Effector memory CD8-positive, alpha-beta T cell (primary cell): ENCODE data around the gene MAG.
A peak's percentile ranks its signal among the peaks of the same experiment; 100 is the strongest.

ENCODE experiments used
- ATAC-seq: fragments of 150-1000 bp; cut with Tn5 transposase; replicated peaks from 2 replicates; pipeline ENCODE4 v1.10.0; 2021; ENCODE audit warnings: mild to moderate bottlenecking, moderate library complexity
- DNase-seq, 3 experiments: peaks; one replicate each; pipeline ENCODE4 v3.0.0; 2021
- H3K27ac Mint-ChIP-seq, 2 donors: one replicate each; pipeline ENCODE4 v1.8.0; 2022; ENCODE audit warnings: mild to moderate bottlenecking in 2 of 2, mixed read lengths in 2 of 2, moderate library complexity in 2 of 2
- H3K27me3 Mint-ChIP-seq, 2 donors: one replicate each; pipeline ENCODE4 v1.8.0; 2022; ENCODE audit warnings: mixed read lengths in 2 of 2
- H3K36me3 Mint-ChIP-seq: one replicate; pipeline ENCODE4 v1.8.0; 2022; ENCODE audit warnings: mild to moderate bottlenecking, moderate library complexity, mixed read lengths; ENCODE audit not compliant: insufficient read depth
- H3K4me1 Mint-ChIP-seq, 2 donors: one replicate each; pipeline ENCODE4 v1.8.0; 2022; ENCODE audit warnings: low read depth in 2 of 2, mixed read lengths in 2 of 2
- H3K4me3 Mint-ChIP-seq, 2 donors: one replicate each; pipeline ENCODE4 v1.8.0; 2022; ENCODE audit warnings: mild to moderate bottlenecking in 2 of 2, mixed read lengths in 2 of 2, moderate library complexity in 2 of 2
- H3K9me3 Mint-ChIP-seq, 2 donors: one replicate each; pipeline ENCODE4 v1.8.0; 2022; ENCODE audit warnings: mixed read lengths in 2 of 2

Gene MAG

DNA sequence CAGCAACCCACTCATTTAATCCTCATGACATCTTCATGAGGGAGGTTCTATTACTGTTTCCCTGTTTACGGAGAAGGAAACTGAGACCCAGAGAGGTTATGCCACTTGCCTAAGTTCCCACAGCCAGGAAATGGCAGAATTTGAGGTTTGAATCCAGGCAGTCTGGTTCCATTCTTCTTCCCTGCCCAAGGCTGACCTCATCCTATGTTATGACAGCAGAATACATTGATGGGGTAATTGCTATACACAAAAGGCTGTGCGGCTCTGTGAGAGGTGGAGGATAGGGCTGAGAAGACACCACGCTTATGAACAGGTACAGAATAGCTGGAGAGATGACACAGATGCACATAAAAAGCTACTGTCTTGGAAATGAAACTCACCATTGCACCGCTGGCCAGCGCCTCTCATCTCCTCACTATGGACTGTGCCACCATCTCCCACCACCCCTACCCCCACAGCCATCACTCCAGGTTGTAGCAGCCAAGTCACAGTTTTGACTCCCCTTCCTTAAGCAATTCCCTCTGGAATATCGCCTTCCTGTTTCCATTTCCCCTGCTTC lies 11.5 kb downstream of the MAG start:
- H3K4me3 Mint-ChIP-seq: no peak overlapping the region
- H3K27ac Mint-ChIP-seq: no peak overlapping the region
- peaks cover 7 to 9% of the 10 kb centered on the region in 2 donors for H3K27me3 Mint-ChIP-seq
- ATAC-seq: no peak
- DNase-seq: no peak
- H3K36me3 Mint-ChIP-seq: no peaks in the 10 kb centered on the region
- no peaks in the 10 kb centered on the region for H3K9me3 Mint-ChIP-seq
- H3K4me1 Mint-ChIP-seq: no peaks in the 10 kb centered on the region

DNA sequence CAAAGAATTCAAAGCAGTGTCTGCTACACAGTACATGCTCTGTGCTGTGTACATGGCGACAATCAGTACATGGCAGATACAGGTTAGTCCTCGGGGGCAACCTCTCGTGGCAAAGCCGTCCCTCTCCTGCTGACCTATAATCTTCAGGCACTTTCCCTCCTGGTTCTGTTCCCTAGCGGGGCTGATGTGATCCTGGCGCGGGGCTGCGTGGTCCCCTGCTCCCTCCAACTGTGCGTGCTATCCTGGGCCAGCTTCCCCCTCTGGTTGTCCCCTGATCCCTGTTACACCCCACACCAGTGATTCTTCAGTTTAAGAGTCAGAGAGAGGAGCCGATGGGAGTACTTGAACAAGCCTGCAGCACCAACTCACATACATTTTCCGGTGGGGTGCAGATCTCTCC lies 12.1 kb downstream of the MAG start:
- DNase-seq (no peak), ATAC-seq (no peak)
- Mint-ChIP-seq H3K27ac (no peak overlapping the region), H3K4me1 (no peaks in the 10 kb centered on the region), H3K36me3 (no peaks in the 10 kb centered on the region), H3K27me3 (peaks cover 10 to 14% of the 10 kb centered on the region in 2 donors), H3K4me3 (no peak overlapping the region), H3K9me3 (no peaks in the 10 kb centered on the region)

DNA sequence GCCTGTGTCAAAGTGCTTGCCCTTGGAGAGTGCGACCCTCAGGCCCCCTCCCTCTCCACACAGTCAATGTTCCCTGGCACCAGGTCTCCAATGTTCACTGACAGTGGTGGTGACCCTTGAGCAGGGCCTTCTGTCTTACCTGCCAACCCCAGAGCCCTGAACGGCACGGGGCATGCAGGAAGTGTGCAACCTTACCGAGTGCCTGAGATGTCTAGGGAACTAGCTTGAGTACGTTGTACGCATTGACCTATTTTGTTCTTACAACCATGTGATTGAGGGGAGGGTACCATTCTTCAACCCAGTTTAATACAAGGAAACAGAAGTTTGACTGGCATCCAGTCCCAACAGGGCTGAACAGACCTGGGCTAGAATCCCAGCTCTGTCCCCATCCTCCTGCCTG lies 13.2 kb downstream of the MAG start:
- H3K27me3 Mint-ChIP-seq: peaks cover 15 to 23% of the 10 kb centered on the region in 2 donors
- H3K4me3 Mint-ChIP-seq: no peak overlapping the region
- H3K9me3 Mint-ChIP-seq: no peaks in the 10 kb centered on the region
- no peaks in the 10 kb centered on the region for H3K4me1 Mint-ChIP-seq
- no peaks in the 10 kb centered on the region for H3K36me3 Mint-ChIP-seq
- no peak for DNase-seq
- no peak overlapping the region for H3K27ac Mint-ChIP-seq
- no peak for ATAC-seq

DNA sequence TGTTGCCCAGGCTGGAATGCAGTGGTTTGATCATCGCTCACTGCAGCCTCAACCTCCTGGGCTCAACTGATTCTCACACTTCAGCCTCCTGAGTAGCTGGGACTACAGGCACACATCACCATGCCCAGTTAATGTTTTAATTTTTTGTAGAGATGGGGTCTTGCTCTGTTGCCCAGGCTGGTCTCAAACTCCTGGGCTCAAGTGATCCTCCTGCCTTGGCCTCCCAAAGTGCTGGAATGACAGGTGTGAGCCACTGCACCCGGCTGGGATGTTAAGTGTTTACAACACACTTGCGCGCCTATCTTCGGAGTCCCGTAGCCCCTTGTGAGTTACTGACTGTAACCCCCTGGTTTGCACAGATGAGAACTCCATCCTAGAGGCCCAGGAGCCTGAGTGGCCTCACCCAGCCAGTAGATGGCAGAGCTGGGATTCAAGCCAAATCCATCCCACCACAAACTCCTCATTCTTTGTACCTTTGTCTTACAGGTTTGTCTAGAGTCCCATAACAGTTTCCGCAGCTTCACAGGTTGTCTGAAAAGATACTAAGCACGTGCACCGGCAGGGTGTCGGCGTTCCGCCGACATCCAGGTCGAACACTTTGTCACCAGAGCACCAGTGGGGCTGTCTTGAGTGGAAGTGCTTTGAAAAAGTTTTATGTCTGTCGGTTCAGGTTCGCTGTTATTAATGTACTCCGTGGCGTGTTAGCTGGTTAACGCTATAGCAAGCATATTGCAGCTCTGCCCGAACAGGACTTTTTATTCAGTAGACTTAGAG lies 14.7 kb downstream of the MAG start:
- H3K27ac Mint-ChIP-seq: no peak overlapping the region
- no peaks in the 10 kb centered on the region for H3K9me3 Mint-ChIP-seq
- ATAC-seq (no peak), DNase-seq (no peak)
- H3K4me3 Mint-ChIP-seq: no peak overlapping the region
- H3K27me3 Mint-ChIP-seq: peaks cover 15 to 26% of the 10 kb centered on the region in 2 donors
- H3K4me1 Mint-ChIP-seq: no peaks in the 10 kb centered on the region
- H3K36me3 Mint-ChIP-seq: no peaks in the 10 kb centered on the region

DNA sequence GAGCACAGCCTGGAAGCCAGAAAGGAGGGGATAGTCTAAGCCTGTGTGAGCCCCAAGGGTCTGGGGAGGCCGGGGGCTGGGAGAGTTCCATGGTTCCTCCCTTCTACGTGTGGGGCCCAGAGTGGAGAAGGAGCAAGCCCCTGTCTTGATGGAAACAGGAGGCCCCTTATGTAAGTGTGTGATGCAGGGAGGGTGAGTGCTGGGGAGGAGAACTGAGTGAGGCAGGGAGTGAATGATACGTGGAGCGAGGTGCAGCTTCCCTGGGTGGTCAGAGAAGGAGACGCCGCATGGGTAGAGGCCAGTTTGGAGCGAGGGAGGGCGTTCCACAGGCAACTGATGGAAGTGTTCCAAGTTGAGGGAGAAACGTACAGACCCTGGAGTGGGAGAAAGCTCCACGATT lies 16.0 kb downstream of the MAG start:
- Mint-ChIP-seq H3K4me3 (no peak overlapping the region), H3K9me3 (no peaks in the 10 kb centered on the region), H3K27me3 (peaks cover 15 to 31% of the 10 kb centered on the region in 2 donors), H3K27ac (no peak overlapping the region), H3K4me1 (no peaks in the 10 kb centered on the region), H3K36me3 (no peaks in the 10 kb centered on the region)
- ATAC-seq (no peak), DNase-seq (no peak)

DNA sequence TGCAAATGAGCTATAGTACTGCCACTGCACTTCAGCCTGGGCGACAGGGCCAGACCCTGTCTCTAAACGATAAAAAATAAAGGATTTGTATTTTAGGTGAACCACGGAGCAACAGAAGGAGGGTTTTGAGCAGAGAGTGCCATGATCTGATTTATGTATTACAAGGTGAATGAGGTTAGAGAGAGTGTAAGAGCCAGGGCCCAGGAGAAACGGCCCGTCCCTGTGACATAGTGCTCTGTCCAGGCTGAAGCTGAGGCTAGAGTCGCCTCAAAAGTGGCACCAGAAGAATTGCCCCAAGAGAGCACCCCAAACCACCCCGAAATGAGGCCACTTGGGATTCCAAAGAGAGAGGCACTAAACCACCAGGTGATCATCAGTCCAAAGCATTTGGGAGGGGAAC lies 16.9 kb downstream of the MAG start:
- H3K4me3 Mint-ChIP-seq: no peak overlapping the region
- DNase-seq: no peak
- H3K27me3 Mint-ChIP-seq: peaks cover 15 to 31% of the 10 kb centered on the region in 2 donors
- no peak for ATAC-seq
- H3K27ac Mint-ChIP-seq: no peak overlapping the region
- H3K36me3 Mint-ChIP-seq: no peaks in the 10 kb centered on the region
- no peaks in the 10 kb centered on the region for H3K4me1 Mint-ChIP-seq
- no peaks in the 10 kb centered on the region for H3K9me3 Mint-ChIP-seq

DNA sequence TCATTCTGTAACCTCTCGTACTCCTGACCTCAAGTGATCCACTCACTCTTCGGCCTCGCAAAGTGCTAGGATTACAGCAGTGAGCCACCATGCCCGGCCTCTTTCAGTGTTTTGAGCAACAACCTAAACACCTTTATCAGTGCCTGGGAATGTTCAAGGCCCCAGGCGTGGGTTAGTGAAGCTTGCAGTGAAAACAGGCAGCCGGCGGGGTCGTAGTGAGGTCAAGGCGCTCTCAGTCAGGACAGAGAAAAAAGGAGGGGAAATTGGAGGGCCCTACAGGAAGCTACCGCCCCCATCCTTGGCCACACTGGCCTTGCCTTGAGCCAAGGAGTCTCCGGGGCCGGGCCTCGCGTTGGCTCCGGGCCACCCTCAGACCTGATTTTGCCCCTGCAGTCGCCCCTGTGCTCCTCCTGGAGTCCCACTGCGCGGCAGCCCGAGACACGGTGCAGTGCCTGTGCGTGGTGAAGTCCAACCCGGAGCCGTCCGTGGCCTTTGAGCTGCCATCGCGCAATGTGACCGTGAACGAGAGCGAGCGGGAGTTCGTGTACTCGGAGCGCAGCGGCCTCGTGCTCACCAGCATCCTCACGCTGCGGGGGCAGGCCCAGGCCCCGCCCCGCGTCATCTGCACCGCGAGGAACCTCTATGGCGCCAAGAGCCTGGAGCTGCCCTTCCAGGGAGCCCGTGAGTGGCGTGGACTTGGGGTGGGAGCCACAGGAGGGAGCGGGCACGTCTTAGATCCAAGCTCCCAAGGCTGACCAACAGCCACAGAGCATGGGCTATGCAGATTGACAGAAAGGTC lies 17.7 kb downstream of the MAG start:
- DNase-seq (no peak), ATAC-seq (no peak)
- H3K27me3 Mint-ChIP-seq: peaks cover 15 to 31% of the 10 kb centered on the region in 2 donors
- H3K36me3 Mint-ChIP-seq: no peaks in the 10 kb centered on the region
- no peak overlapping the region for H3K4me3 Mint-ChIP-seq
- no peaks in the 10 kb centered on the region for H3K9me3 Mint-ChIP-seq
- no peaks in the 10 kb centered on the region for H3K4me1 Mint-ChIP-seq
- H3K27ac Mint-ChIP-seq: no peak overlapping the region

DNA sequence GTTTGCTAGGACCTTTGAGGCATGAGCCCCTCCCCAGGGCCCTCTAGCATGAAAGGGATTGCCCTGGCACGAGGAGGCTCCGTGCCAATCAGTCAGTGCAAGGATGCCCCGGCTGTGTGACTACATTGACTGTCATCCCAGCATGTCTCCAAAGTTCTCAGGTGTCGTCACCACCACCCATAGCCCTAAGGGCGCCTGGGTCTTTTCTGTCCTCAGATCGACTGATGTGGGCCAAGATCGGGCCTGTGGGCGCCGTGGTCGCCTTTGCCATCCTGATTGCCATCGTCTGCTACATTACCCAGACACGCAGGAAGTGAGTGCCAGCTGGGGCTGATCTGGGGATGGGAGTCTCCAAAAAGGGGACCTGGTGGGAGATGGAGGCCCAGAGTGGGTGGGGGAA lies 18.4 kb downstream of the MAG start:
- DNase-seq: no peak
- H3K9me3 Mint-ChIP-seq: no peaks in the 10 kb centered on the region
- no peak overlapping the region for H3K4me3 Mint-ChIP-seq
- no peak for ATAC-seq
- H3K4me1 Mint-ChIP-seq: no peaks in the 10 kb centered on the region
- H3K36me3 Mint-ChIP-seq: no peaks in the 10 kb centered on the region
- H3K27ac Mint-ChIP-seq: no peak overlapping the region
- H3K27me3 Mint-ChIP-seq: peaks cover 15 to 31% of the 10 kb centered on the region in 2 donors

DNA sequence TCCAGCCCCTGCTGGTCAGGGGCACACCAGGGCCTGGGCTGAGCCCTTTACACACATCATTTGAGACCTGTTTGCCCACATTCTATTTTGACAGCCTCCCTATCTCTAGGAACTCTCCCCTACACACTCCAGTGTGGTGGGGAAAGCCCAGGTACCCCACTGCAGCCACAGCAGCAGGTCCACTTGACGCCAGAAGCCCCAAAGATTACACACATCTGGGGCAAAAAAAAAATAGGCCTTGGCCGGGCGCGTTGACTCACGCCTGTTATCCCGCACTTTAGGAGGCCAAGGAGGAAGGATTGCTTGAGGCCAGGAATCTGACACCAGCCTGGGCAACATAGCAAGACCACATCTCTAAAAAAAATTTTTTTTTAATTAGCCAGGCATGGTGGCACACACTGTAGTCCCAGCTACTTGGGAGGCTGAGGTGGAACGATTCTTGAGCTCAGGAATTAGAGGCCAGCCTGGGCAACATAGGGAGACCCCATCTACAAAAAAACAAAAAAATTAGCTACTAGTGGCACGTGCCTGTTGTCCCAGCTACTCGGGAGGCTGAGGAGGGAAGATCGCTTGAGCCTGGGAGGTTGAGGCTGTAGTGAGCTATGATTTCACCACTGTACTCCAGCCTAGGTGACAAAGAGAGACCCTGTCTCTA lies 19.0 kb downstream of the MAG start:
- no peaks in the 10 kb centered on the region for H3K4me1 Mint-ChIP-seq
- no peaks in the 10 kb centered on the region for H3K9me3 Mint-ChIP-seq
- DNase-seq (no peak), ATAC-seq (no peak)
- no peak overlapping the region for H3K4me3 Mint-ChIP-seq
- no peak overlapping the region for H3K27ac Mint-ChIP-seq
- H3K36me3 Mint-ChIP-seq: no peaks in the 10 kb centered on the region
- H3K27me3 Mint-ChIP-seq: peaks cover 15 to 31% of the 10 kb centered on the region in 2 donors

DNA sequence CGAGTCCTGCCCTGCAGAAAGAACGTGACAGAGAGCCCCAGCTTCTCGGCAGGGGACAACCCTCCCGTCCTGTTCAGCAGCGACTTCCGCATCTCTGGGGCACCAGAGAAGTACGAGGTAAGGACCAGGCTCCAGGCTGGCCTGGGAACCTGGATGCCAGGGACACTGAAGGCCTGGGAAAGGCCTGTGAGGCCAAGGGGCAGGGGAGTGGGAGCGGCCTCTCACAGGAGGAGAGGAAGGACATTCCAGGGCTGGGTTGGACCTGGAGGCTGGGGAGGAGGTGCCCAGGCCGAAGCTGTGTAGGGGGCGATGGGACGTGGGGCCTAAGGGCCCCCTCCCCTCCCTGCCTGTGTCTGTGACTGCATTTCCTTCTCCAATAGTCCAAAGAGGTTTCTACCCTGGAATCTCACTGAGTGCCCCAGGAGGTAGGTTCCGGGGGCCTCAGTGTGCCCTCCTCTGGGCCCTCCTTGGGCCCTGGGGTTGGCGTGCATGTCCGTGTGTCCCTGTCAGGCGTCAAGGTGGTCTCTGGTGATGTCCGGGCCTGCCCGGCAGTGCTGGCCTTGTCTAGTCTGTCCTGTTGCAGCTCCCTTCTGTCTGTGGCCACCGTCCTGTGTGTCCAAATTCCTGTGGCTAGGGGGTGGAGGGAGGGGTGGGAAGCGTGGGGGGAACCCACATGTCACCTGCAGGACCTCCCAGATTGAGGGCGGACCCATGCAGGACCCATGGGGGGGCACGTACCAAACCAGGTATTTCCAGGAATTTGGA lies 20.1 kb downstream of the MAG start:
- Mint-ChIP-seq H3K9me3 (no peaks in the 10 kb centered on the region), H3K27ac (peak overlapping the region in 1 of 2 donors; percentile 52), H3K4me1 (no peaks in the 10 kb centered on the region), H3K27me3 (peaks cover 15 to 31% of the 10 kb centered on the region in 2 donors), H3K4me3 (no peak overlapping the region), H3K36me3 (no peaks in the 10 kb centered on the region)
- ATAC-seq (no peak), DNase-seq (no peak)

DNA sequence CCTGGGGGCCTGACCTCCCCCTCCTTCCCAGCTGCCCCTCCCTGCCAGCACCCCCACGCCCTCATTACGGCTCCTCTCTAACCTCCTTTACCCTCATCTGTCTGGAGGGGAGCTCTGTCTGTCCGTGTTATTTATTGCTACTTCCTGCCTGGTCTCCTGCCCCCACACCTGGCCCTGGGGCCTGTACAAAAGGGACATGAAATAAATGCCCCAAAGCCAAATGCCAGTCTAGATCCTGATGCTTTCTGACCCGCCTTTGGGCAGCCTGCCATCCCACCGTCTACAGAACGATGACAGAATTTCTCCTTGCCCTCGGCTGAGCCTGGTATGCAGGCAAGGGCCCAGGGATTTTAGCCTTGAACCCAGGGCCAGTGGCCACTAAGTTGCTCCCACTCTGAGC lies 21.6 kb downstream of the MAG start:
- peaks cover 11 to 26% of the 10 kb centered on the region in 2 donors for H3K27me3 Mint-ChIP-seq
- H3K4me1 Mint-ChIP-seq: peaks cover 0 to 3% of the 10 kb centered on the region in 2 donors
- ATAC-seq: no peak
- no peak overlapping the region for H3K4me3 Mint-ChIP-seq
- H3K36me3 Mint-ChIP-seq: no peaks in the 10 kb centered on the region
- no peaks in the 10 kb centered on the region for H3K9me3 Mint-ChIP-seq
- DNase-seq: no peak
- peak overlapping the region in 1 of 2 donors; percentile 71 for H3K27ac Mint-ChIP-seq

DNA sequence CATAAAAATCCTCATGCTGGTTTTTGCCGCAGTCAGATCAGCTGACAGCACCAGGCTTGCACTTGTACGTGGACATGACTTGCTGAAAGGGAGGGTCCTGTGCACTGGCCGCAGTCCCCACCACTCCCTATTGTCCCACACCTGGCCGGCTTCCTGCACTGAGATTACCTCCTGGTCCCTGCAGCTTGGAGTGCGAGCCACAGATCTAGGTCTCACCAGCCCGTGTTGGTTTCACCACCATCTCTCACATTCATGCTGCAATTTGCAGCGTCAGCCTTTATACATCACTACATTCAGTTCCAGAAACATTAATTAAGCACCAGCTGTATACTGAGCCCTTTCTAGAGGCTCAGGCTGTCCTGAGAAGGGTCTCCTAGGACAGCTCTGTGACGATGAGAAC lies 22.1 kb downstream of the MAG start:
- Mint-ChIP-seq H3K4me1 (peaks cover 0 to 7% of the 10 kb centered on the region in 2 donors), H3K36me3 (no peaks in the 10 kb centered on the region), H3K27ac (peak overlapping the region in 1 of 2 donors; percentile 71)

More for the DNA sequence above, 22.1 kb downstream of the MAG start:
- ATAC-seq (no peak), DNase-seq (no peak)
- Mint-ChIP-seq H3K27me3 (peaks cover 11 to 26% of the 10 kb centered on the region in 2 donors), H3K9me3 (no peaks in the 10 kb centered on the region), H3K4me3 (no peak overlapping the region)
